Caki2 (cell line): ENCODE measurements around the gene SLAMF6. TPM values are rescaled to one million over a fixed set of nuclear protein-coding genes. Genes with fewer than 3 reads are reported as not detected.
A peak's percentile ranks its signal among the peaks of the same experiment; 100 is the strongest.
"Not testable (repeated sequence)": the region's sequence is repeated elsewhere in the genome, so short reads cannot be mapped to it uniquely, and the experiment has no call there.

ENCODE experiments used
- DNase-seq: peaks from one replicate; pipeline ENCODE4 v3.0.0-alpha.2; 2015; ENCODE audit warnings: low read depth
- in situ Hi-C: cut with HindIII; loops from 2 replicates; pipeline ENCODE4 v1.10.0; 2016; ENCODE audit warnings: low sequenced_read_pairs, low pct_unique_long_range_greater_than_20kb, mixed read lengths
- total RNA-seq: library from RNA; depleted of rRNA; stranded (reverse); fragments of >200 nt; shearing (Covaris generic); gene quantifications from 2 replicates; pipeline ENCODE4 v1.2.3, GENCODE V29; 2014; ENCODE audit warnings: low replicate concordance

The SLAMF6 gene
- total RNA-seq, 1 experiment from 2014 or later, result not detected

DNA sequence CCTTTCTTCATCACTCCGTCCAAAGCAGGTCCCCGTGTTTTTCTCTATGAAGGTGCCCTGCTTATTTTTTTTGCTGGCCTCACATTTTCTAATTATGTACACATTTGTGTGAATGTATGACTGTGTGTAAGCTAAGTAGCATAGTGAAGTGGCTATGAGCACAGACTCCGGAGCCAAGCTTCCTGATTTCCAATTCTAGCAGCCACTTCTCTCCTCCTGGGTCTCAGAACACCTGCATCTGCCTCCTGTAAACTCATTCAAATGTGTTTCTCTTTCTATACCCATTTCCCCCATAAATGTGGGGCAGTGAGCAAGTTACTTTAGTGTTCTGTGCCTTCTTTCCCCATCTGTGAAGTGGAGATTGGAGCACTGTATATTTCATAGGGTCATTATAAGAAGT, 2.1 kb downstream of the SLAMF6 start:
- in situ Hi-C loops, result no loop called here
- DNase-seq, result no peak

GRCh38 chr1:160520582-160520981, 2.5 kb downstream of the SLAMF6 start:
- in situ Hi-C loops, result no loop called here
- DNase-seq, result no peak

DNA sequence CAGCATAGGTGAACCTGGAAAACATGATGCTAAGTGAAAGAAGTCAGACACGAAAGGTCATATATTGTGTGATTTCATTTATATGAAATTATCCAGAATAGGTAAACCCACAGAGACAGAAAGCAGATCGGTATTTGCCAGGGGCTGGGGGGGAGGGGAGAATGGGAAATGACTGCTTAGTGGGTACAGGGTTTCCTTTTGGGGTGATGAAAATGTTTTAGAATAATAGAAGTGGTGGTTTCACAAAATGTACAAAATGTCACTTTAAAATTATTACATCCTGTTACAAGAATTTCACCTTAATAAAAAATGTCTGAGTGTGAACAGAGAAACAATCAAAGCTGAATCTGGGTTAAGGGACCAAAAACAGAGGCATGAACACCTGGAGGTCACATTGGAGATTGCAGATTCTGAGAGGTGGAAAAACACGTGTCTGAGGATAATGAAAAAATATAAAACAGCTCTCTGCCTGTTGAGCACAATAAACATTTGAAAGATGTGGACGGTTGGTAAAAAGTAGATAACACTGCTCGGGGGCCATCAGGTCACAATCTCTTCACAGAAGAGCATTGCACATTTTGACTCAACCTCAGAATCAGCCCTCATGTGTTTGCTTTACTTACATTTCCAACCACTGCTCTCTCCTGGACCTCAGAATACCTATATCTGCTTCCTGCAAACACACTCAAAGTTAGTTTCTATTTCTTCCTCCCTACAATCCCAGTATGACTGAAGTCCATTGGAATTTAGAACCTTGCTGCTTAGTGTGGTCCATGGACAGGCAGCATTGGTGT, 3.2 kb downstream of the SLAMF6 start:
- in situ Hi-C loops, result no loop called here
- DNase-seq, result no peak

DNA sequence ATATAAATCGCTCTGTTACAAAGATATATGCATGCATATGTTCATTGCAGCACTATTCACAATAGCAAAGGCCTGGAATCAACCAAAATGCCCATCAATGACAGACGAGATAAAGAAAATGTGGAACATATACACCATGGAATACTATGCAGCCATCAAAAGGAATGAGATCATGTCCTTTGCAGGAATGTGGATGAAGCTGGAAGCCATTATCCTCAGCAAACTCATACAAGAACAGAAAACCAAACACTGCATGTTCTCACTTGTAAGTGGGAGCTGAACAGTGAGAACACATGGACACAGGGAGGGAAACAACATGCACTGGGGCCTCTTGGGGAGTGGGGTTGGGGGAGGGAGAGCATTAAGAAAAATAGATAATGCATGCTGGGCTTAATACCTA, 5.5 kb downstream of the SLAMF6 start:
- in situ Hi-C loops, DNase-seq: not testable (repeated sequence)

- in situ Hi-C loops, DNase-seq: not testable (repeated sequence)
Measured at GRCh38 chr1:160515908-160516307, 7.1 kb downstream of the SLAMF6 start.

DNA sequence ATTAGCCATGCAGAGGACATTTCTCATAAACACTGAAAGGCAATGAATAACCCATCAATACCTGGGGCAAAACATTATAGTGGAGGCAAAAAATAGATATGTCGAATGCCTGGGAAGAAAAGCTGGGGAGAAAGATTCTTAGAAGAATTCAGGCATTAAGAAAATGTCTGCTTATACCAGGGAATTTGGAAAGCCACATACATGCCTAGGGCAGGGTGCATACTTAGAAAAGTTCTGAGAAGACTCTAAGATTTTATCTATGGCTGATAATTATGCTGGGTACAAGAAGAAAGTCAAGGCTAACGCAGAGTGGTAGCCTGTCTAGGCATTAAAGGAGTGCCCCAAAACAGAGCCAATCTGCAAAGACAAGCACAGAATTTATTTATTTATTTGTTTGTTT, 18.4 kb downstream of the SLAMF6 start:
- in situ Hi-C loops, result no loop called here

GRCh38 chr1:160503087-160503486, 20.0 kb downstream of the SLAMF6 start:
- in situ Hi-C loops, result no loop called here

More for the DNA sequence above, 18.4 kb downstream of the SLAMF6 start:
- DNase-seq, result no peak

DNA sequence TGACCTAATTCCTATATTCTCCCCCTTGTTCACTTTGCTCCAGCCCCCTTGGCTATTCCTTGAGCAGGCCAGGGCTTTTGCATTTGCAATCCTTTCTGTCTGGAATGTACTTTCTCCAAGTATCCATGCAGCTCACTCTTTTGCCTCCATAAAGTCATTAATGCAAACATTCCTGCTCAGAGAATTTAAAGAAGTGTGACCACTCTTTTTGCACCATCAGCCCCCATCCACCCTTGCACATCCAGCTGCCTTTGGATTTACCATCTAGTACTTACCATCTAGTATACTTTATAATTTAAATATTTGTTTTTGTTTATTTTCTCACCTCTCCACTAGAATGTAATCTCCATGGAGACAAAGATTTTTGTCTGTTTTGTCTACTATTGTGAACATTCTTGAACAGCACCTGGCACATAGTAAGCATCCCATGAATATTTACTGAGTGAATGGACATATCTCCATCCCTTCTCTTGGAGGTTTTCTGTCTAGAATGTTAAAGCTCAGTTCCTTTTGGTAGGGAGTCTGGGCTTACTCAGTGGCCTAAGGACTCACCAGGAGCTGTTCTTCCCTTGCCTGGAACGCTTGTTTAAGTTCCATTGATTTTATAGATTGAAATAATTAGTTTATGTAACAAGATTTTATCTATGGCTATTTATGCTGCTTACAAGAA, 22.6 kb downstream of the SLAMF6 start:
- in situ Hi-C loops, result no loop called here
- no peak for DNase-seq

More at GRCh38 chr1:160503087-160503486, 20.0 kb downstream of the SLAMF6 start:
- no peak for DNase-seq

DNA sequence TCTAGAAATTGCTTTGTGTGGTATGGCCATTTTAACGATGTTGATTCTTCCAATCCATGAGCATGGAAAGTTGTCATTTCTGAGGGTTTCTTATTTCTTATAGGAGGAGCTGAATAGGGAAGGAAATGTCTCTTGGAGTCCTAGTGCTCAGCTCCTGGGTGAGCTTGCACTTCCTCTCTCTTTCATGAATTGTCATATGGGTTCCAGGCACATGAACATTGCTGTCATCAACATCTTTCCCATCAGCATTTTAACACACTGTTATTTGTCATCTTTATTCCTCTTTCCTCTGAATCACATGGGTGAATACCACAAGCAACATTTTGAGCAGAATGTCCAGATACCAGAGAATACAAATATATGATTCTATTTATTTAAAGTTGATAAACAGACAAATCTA, 23.4 kb downstream of the SLAMF6 start:
- in situ Hi-C loops, result no loop called here
- no peak for DNase-seq

GRCh38 chr1:160498301-160499065, 24.6 kb downstream of the SLAMF6 start:
- DNase-seq, in situ Hi-C loops: not testable (repeated sequence)

GRCh38 chr1:160496334-160496733, 26.7 kb downstream of the SLAMF6 start:
- DNase-seq, result no peak
- in situ Hi-C loops, result no loop called here

DNA sequence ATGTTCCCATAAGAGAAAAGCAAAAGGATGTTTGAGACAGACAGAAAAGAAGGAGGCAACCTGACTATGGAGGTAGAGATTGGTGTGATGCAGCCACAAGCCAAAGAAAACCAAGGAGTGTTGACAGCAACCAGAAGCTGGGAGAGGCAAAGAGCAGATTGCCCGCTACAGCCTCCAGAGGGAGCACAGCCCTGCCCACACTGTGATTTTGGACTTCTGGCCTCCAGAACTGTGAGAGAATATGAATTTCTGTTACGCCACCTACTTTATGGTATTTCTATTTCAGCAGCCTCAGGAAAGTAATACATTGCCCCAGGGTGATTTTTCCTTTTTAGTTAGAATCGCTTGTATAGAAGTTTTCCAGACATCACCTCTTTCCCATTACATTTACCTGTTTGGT, 28.4 kb downstream of the SLAMF6 start:
- in situ Hi-C loops, result no loop called here
- no peak for DNase-seq

DNA sequence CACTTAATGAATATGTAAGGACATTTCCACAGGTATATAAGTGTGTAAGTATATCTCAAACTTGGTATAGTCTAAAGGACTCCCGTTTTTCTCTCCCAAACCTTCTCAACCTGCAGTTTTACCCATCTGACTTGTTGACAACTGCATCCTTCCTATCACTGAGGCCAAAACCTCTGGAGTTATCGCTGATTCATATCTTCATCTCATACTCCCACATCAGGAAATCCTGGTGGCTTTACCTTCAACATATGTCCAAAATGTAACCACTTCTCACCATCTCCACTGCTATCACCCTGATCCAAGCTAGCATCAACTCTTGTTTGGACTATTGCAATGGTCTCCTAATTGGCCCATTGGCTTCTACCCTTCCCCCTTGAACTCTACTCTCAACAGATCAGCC, 30.4 kb downstream of the SLAMF6 start:
- DNase-seq, result no peak
- in situ Hi-C loops, result no loop called here

DNA sequence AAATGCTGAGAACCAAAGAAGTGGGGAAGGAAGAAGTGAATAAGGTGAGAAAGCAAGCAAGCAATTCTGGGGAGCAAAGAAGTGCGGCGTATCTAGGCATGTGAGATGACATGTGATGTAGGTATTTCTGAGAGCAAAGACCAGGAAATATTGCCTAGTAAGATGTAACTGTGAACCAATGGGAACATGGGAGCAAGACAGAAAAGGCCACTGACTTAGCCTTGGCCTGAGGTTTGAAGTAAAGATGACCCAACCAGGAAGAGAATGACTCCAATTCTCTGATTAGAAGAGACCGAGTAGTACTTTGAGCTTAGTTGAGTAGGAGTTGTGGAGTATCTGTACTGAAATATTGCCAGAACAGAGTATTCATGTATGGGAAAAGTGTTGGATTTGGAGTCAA, 31.1 kb downstream of the SLAMF6 start:
- in situ Hi-C loops, result no loop called here
- DNase-seq, result no peak

DNA sequence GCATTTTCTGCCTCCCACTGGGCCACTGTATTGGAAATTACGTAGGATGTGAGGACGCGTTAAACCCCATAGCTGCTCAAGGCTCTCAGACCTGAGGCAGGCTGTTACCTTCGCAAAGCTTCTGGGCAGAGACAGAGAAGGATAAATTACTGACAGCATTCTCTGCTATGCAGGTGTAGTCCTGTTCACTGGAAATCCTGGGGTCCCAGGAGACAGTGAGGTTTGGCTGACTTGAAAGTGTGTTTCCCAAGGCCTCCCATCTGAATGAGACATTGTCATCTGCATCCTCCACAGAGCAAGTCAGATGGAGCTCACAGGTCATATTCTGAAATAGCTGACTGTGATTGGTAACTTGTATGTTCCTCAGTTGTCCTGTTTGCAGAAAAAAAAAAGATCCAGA, 32.0 kb downstream of the SLAMF6 start:
- DNase-seq, result no peak
- in situ Hi-C loops, result no loop called here

- DNase-seq, result peak; percentile 47
- in situ Hi-C loops, result no loop called here
Measured at GRCh38 chr1:160489513-160490261, 33.4 kb downstream of the SLAMF6 start.

DNA sequence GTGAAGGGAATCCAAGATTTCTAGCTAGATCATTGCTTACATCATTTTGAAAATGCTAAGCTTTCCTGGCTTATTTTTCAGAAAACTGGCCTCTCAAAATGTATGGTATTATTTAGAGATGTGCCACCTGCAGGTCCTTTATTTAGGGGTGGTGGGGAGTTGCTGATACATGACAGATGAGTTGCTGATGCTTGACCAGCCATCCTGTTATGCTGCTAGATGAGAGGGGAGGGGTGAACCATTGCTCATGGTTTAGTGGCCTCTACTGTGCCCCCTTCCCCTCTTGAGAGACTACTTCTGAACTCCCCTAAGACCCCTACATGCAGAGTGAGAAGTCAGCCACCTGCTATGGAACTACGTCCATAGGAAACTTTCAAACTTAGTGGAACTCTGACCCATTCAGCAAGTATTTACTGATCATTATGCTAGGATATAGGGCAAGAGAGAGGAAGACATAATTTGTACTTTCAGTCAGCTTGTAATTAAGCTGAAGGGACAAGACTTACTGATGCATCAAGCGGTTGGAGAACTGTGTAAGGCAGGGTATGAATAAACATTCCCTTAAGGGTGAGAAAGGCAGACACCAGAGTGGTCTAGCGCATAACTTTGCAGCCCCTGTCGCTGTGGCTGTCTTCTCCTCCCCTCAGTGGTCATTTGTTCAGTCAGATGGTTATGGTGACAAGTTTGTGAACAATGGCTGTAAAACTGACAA, 34.6 kb downstream of the SLAMF6 start:
- in situ Hi-C loops, result no loop called here

GRCh38 chr1:160486453-160486852, 36.6 kb downstream of the SLAMF6 start:
- in situ Hi-C loops, result no loop called here

More for the DNA sequence above, 34.6 kb downstream of the SLAMF6 start:
- DNase-seq, result no peak

More at GRCh38 chr1:160486453-160486852, 36.6 kb downstream of the SLAMF6 start:
- no peak for DNase-seq
